GM20000 (cell line): Measurements from ENCODE around the gene ADAMTS2.

ENCODE experiments used
- DNase-seq: peaks from one replicate; pipeline ENCODE4 v3.0.0; 2012; ENCODE audit warnings: low spot score
- CTCF ChIP-seq: IDR thresholded peaks from 2 replicates; pipeline ENCODE4 v1.5.1; 2012; ENCODE audit warnings: mild to moderate bottlenecking, control low read depth; ENCODE audit errors: extremely low read depth, missing control alignments

The ADAMTS2 gene

GRCh38 chr5:179264053-179264782 lies 81.0 kb downstream of the ADAMTS2 start:
- TF ChIP-seq CTCF: no peak
- no peak for DNase-seq

- no peak for DNase-seq
- TF ChIP-seq CTCF: no peak
Measured at GRCh38 chr5:179263391-179264052, 81.7 kb downstream of the ADAMTS2 start.

GRCh38 chr5:179262126-179262920 lies 82.9 kb downstream of the ADAMTS2 start:
- DNase-seq: no peak
- no peak for TF ChIP-seq CTCF

- TF ChIP-seq CTCF: no peak
- DNase-seq: no peak
Measured at GRCh38 chr5:179261301-179262125, 83.7 kb downstream of the ADAMTS2 start.

- TF ChIP-seq CTCF: no peak
- no peak for DNase-seq
Measured at GRCh38 chr5:179260324-179261070, 84.8 kb downstream of the ADAMTS2 start.

- DNase-seq: no peak
- no peak for TF ChIP-seq CTCF
Measured at GRCh38 chr5:179259731-179260323, 85.4 kb downstream of the ADAMTS2 start.
